ENCODE measurements around the gene PC.

The PC gene

GRCh38 chr11:66976028-66976467 lies 17.9 kb upstream of the PC start:
- TF ChIP-seq CEBPB (IDR thresholded peaks at IDR 0.05) (no peak), CREB1 (IDR thresholded peaks at IDR 0.05; ENCODE audit: low read depth) (no peak), RAD21 (IDR thresholded peaks at IDR 0.05; ENCODE audit: low read depth) (peak; percentile 73), ZBTB7A (IDR thresholded peaks at IDR 0.05; ENCODE audit: low read depth) (peak; percentile 93), MAX (IDR thresholded peaks at IDR 0.05) (no peak), YY1 (IDR thresholded peaks at IDR 0.05; ENCODE audit: low read depth) (no peak), TAF1 (IDR thresholded peaks at IDR 0.05; ENCODE audit: low read depth) (no peak)
- TF ChIP-seq, protein P1, sequence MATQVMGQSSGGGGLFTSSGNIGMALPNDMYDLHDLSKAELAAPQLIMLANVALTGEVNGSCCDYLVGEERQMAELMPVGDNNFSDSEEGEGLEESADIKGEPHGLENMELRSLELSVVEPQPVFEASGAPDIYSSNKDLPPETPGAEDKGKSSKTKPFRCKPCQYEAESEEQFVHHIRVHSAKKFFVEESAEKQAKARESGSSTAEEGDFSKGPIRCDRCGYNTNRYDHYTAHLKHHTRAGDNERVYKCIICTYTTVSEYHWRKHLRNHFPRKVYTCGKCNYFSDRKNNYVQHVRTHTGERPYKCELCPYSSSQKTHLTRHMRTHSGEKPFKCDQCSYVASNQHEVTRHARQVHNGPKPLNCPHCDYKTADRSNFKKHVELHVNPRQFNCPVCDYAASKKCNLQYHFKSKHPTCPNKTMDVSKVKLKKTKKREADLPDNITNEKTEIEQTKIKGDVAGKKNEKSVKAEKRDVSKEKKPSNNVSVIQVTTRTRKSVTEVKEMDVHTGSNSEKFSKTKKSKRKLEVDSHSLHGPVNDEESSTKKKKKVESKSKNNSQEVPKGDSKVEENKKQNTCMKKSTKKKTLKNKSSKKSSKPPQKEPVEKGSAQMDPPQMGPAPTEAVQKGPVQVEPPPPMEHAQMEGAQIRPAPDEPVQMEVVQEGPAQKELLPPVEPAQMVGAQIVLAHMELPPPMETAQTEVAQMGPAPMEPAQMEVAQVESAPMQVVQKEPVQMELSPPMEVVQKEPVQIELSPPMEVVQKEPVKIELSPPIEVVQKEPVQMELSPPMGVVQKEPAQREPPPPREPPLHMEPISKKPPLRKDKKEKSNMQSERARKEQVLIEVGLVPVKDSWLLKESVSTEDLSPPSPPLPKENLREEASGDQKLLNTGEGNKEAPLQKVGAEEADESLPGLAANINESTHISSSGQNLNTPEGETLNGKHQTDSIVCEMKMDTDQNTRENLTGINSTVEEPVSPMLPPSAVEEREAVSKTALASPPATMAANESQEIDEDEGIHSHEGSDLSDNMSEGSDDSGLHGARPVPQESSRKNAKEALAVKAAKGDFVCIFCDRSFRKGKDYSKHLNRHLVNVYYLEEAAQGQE (IDR thresholded peaks at IDR 0.05; ENCODE audit: low read depth) = no peak

GRCh38 chr11:66975405-66976027 lies 17.3 kb upstream of the PC start:
- TF ChIP-seq CREB1 (IDR thresholded peaks at IDR 0.05; ENCODE audit: low read depth) (no peak), FOXM1 (IDR thresholded peaks at IDR 0.05; ENCODE audit: borderline replicate concordance, low read depth) (no peak), NFIC (IDR thresholded peaks at IDR 0.05) (no peak), ZBTB7A (IDR thresholded peaks at IDR 0.05; ENCODE audit: low read depth) (no peak), EP300 (IDR thresholded peaks at IDR 0.05; ENCODE audit: borderline replicate concordance) (no peak)

- TF ChIP-seq NFIC (IDR thresholded peaks at IDR 0.05) (no peak), CREB1 (IDR thresholded peaks at IDR 0.05; ENCODE audit: low read depth) (no peak), TEAD4 (IDR thresholded peaks at IDR 0.05) (no peak), FOXM1 (IDR thresholded peaks at IDR 0.05; ENCODE audit: borderline replicate concordance, low read depth) (no peak), YY1 (IDR thresholded peaks at IDR 0.05; ENCODE audit: low read depth) (no peak), TAF1 (IDR thresholded peaks at IDR 0.05; ENCODE audit: low read depth) (no peak), TCF12 (IDR thresholded peaks at IDR 0.05; ENCODE audit: low read depth) (no peak), ZBTB7A (IDR thresholded peaks at IDR 0.05; ENCODE audit: low read depth) (no peak), RAD21 (IDR thresholded peaks at IDR 0.05; ENCODE audit: low read depth) (no peak), EGR1 (IDR thresholded peaks at IDR 0.05) (no peak), MAX (IDR thresholded peaks at IDR 0.05) (no peak), EP300 (IDR thresholded peaks at IDR 0.05; ENCODE audit: borderline replicate concordance) (no peak), CEBPB (IDR thresholded peaks at IDR 0.05) (no peak), USF1 (IDR thresholded peaks at IDR 0.05) (no peak)
- TF ChIP-seq, protein P1 (IDR thresholded peaks at IDR 0.05; ENCODE audit: low read depth) = no peak
These were observed 16.7 kb upstream of the PC start, which contains the start of gene C11orf86 for GRCh38 chr11:66974724-66975404. C11orf86 (plus strand) TSS chr11:66975304; CDS start chr11:66975363, 59 bp downstream.

DNA sequence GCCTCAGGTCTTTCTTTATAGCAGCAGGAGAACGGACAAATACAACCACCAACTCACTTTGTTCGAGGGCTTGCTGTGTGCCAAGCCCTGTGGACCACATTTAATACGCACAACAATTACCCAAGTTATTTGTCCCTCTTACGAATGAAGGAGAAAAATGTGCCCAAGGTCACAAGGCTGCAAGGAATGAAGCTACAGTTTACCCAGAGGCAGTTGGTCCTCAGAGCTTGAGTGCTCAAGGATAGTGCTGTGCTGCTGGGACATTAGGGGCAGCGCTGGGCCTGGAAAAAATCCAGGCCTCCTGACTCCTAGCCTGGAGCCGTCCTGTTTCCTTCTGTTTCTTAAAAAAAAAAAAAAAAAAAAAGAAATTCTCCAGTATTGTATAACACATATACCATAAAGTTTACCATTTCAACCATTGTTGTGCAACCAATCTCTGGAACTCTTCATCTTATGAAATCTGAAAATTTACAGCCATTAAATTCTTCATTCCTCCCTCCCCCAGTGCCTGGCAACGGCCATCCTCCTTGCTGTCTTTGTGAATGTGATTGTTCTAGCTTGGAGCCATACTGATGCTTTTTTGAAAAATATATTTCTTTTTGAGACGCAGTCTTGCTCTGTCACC lies 15.9 kb upstream of the PC start:
- TF ChIP-seq EP300 (IDR thresholded peaks at IDR 0.05; ENCODE audit: borderline replicate concordance) = no peak
- TF ChIP-seq YY1 (IDR thresholded peaks at IDR 0.05; ENCODE audit: low read depth) = no peak
- no peak for TF ChIP-seq TAF1 (IDR thresholded peaks at IDR 0.05; ENCODE audit: low read depth)
- no peak for TF ChIP-seq EGR1 (IDR thresholded peaks at IDR 0.05)
- TF ChIP-seq, protein P1 (IDR thresholded peaks at IDR 0.05; ENCODE audit: low read depth) = no peak
- TF ChIP-seq MAX (IDR thresholded peaks at IDR 0.05) = no peak
- no peak for TF ChIP-seq TCF12 (IDR thresholded peaks at IDR 0.05; ENCODE audit: low read depth)
- no peak for TF ChIP-seq USF1 (IDR thresholded peaks at IDR 0.05)
- TF ChIP-seq RAD21 (IDR thresholded peaks at IDR 0.05; ENCODE audit: low read depth) = no peak
- no peak for TF ChIP-seq FOXM1 (IDR thresholded peaks at IDR 0.05; ENCODE audit: borderline replicate concordance, low read depth)
- TF ChIP-seq CREB1 (IDR thresholded peaks at IDR 0.05; ENCODE audit: low read depth) = no peak
- no peak for TF ChIP-seq CEBPB (IDR thresholded peaks at IDR 0.05)
- TF ChIP-seq ZBTB7A (IDR thresholded peaks at IDR 0.05; ENCODE audit: low read depth) = no peak
- no peak for TF ChIP-seq NFIC (IDR thresholded peaks at IDR 0.05)
- no peak for TF ChIP-seq TEAD4 (IDR thresholded peaks at IDR 0.05)

Measured in Ishikawa (cell line).